Measurements from ENCODE around the gene SEMA5B.
A peak's percentile ranks its signal among the peaks of the same experiment; 100 is the strongest.

Gene SEMA5B

DNA sequence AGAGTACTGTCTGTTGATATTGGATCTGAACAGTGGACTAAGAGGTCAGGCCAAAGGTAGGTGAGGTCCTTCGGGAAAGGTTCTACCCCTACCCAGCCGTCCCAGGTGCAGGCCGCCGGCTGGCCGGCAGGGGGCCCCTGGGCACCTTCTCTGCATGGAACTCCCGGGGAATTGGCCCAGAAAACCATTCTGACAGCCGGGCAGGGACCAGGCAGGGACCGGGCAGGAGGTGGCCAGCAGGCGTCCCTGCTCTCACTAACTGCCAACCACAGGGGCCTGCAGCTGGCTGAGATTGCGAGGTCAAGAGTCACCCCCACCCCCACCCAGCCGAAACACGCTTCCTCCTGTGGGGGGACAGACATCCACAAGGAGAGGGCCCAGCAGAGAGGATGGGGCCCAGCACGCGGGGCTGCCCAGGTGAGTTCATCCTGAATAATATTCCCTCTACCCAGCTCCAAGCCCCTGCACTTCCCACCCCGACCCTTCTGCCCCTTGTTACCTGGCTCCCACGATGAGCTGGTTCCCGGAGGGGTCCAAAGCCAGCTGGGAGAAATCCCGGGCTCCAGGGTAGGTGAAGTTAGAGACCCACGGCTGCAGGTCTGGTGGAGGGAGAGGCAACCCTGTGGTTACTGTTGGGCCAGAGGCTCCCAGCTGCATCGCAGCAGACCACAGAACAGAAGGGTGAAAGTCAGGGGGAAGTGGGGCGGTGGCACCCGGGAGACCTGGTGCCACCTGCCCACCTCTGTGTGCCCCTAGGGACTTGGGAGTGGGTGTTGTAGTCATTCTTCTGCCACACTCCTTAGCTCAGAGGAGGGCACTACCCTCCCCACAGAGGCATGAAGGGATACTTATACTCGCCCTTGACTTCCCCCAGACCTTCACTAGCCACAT lies 84.4 kb downstream of the SEMA5B start:
- TF ChIP-seq, protein P1, sequence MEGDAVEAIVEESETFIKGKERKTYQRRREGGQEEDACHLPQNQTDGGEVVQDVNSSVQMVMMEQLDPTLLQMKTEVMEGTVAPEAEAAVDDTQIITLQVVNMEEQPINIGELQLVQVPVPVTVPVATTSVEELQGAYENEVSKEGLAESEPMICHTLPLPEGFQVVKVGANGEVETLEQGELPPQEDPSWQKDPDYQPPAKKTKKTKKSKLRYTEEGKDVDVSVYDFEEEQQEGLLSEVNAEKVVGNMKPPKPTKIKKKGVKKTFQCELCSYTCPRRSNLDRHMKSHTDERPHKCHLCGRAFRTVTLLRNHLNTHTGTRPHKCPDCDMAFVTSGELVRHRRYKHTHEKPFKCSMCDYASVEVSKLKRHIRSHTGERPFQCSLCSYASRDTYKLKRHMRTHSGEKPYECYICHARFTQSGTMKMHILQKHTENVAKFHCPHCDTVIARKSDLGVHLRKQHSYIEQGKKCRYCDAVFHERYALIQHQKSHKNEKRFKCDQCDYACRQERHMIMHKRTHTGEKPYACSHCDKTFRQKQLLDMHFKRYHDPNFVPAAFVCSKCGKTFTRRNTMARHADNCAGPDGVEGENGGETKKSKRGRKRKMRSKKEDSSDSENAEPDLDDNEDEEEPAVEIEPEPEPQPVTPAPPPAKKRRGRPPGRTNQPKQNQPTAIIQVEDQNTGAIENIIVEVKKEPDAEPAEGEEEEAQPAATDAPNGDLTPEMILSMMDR (conservative IDR thresholded peaks at IDR 0.05; ENCODE audit: low read depth, low read length) = peak; percentile 99
- no peak overlapping the region for H3K4me3 ChIP-seq (ENCODE audit: low read length)
- DNase-seq (ENCODE audit: low read depth) = no peak

DNA sequence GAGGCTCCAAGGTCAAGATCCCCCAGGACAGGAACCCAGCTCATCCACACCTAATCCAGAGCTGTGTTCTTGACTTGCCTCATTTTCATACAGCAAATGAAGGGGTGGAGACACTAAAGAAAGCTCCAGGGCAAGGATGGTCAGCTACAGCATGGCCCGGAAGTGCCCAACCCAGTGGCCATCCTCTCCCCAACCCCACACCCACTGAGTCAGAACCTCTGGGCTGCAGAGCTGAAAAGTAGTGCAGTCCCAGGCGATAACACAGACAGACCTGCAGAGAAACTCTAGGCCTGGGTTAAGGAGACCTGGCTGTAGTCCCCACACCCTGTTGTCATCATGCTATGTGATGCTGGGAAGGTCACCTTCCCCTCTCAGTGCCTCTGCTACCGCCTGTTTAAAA lies 85.3 kb downstream of the SEMA5B start:
- no peak for DNase-seq (ENCODE audit: low read depth)
- TF ChIP-seq, protein P1 (conservative IDR thresholded peaks at IDR 0.05; ENCODE audit: low read depth, low read length) = no peak
- no peak overlapping the region for H3K4me3 ChIP-seq (ENCODE audit: low read length)

DNA sequence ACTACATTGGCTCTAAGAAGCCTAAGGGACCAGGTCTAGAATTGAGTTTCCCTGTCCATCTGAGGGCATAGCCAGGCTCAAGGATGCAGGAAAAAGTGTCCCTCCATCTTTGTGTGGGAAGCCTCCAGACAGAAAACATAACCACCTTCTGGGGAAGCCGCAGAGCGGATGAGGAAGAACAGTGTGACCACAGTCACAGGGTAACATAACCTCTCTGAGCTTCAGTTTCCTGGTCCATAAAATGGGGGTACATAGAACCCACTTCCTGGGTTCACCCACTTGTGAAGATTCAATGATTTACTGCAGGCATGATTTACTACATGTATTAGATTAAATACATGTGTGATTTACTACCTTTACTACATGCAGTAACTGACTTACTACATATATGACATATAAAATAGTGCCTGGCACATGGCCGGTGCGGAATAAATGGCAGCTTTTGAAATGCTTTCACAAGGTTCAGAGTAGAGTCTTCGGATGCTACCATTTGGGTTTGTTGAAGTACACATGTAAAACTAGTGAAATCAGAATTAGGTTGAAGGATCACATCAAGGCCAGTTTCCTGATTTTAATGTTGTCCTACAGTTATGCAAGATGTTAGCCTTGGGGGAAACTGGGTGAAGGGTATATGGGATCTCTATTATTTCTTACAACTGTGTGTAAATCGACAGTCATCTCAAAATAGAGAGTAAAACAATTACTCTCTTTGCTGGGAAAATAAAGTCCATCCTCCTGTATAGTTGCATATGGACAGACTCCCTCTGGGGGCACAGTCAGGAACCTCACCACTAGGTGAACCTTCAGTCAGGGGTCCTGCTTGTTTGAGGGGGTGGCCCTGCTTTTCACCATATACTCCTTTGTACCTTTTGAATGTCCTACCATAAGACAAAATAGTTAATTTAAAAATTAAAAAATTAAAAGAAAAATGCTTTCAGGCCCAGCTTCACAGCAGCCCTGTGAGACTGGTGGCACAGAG lies 86.0 kb downstream of the SEMA5B start:
- no peak overlapping the region for H3K4me3 ChIP-seq (ENCODE audit: low read length)
- DNase-seq (ENCODE audit: low read depth) = no peak
- TF ChIP-seq, protein P1 (conservative IDR thresholded peaks at IDR 0.05; ENCODE audit: low read depth, low read length) = peak; percentile 69

DNA sequence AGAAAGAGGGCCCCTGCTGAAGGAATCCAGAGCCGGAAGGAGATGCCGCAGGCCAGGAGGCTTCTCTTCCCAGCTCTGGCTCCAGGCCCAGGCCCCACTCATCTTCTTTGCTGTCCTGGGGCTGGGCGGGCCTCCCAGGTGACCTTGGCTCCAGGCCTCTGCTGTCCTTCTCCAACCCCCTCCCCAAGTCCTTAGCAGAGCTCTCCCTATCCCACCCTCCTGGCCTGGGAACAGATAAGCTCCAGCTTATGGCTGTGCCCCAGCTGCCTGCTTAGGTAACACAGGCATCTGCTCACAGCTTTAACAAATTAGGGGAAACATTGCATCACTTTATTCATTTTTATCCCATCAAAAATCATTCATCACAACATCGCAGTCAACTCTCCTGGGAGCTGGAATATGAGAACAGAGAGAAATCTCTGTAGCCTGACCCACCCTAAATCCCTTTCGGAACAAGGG lies 86.9 kb downstream of the SEMA5B start:
- TF ChIP-seq, protein P1 (conservative IDR thresholded peaks at IDR 0.05; ENCODE audit: low read depth, low read length) = no peak
- DNase-seq (ENCODE audit: low read depth) = no peak
- no peak overlapping the region for H3K4me3 ChIP-seq (ENCODE audit: low read length)

DNA sequence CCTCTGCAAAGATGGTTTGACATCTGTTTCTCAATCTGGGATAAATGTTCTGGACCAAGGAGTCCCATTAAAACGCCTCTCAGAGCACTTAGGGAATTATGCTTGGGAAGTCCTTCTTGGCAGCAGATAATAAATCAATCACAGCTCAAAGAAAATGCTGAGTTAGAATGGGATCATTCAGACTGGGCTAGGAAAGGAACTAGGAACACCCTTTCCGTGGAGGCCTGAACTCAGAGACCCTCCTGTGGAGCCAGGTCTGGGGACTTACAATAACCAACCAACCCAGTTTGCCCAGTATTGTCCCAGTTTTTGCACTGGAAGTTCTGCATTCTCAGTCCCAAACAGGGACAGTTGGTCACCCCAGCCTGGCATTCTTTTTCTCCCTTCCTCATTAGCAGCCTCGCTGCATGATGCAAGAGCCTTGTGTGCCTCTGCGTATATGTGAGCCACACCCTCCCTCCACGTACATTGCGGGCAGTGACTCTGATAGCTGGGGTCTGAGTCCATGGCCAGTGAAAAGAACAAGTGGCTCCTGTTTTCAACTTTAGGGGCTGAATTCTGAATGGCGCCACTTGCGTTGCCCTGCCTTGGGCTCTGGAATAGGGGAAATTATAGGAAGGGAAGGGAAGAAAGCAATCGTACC lies 88.7 kb downstream of the SEMA5B start:
- DNase-seq (ENCODE audit: low read depth) = no peak
- H3K4me3 ChIP-seq (ENCODE audit: low read length) = no peak overlapping the region
- TF ChIP-seq, protein P1 (conservative IDR thresholded peaks at IDR 0.05; ENCODE audit: low read depth, low read length) = no peak

DNA sequence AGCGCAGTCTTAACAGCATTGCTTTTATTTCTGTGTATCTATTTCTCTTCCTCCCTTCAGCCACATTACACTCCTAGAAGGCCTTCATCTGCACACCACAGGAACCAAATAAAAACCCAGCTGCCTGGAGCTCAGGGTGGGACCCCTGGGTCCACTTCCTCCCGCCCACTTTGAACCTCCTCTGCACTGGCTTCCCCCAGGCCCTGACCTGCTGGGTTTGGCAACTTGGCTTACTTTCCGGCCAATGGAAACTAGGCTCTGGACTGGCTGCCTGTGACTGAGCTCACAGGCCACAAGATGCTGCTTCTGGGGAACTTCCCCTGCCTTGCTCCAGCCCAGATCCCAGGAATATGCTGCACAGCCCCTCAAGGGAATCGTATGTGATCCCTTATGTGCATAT lies 89.8 kb downstream of the SEMA5B start:
- no peak for DNase-seq (ENCODE audit: low read depth)
- no peak overlapping the region for H3K4me3 ChIP-seq (ENCODE audit: low read length)
- TF ChIP-seq, protein P1 (conservative IDR thresholded peaks at IDR 0.05; ENCODE audit: low read depth, low read length) = no peak

All from retinal pigment epithelial cell (primary cell).